NCI-H128 (cell line): ENCODE results near the gene ERGIC1.

Source experiments
- DNase-seq: peaks from one replicate; lab custom pipeline; 2025; ENCODE audit not compliant: unreplicated experiment; lab: John Stamatoyannopoulos, UW

ERGIC1 gene

DNA sequence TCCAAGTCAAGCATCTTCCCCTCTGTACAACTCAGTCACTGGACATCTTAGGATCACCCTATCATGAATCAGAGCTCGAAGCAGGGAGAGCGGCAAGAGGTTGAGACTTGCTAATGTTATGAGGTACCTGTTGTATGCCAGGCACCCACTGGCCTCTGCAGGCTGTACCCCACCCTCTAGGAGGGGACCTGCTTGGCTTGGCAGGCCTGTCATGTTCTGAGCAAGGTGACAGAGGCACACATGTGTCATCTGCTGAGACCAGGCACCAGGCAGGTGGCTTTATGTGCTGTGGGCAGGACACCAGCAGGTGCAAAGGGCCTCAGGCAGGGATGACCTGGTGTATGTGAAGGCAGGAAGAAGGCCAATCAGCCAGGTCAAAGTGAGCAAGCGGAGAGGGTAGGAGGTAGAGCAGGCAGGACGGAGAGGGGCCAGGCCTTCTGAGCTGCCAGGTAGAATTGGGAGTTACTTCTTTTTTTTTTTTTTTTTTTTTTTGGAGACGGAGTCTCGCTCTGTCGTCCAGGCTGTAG is 64.9 kb downstream of the ERGIC1 start:
- DNase-seq = no peak

DNA sequence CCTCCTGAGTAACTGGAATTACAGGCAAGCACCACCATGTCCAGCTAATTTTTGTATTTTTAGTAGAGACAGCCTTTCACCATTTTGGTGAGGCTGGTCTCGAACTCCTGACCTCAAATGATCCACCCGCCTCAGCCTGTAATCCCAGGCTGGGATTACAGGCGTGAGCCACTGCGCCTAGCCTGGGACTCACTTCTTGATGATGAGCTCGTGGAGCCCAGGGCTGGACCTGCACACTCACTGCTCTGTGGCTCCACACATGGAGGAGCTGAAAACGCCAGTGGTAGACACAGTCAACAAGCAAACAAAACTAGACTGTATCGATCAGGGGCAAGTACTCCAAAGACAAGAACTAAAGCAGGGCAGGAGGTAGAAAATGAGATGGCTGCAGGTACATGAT is 65.4 kb downstream of the ERGIC1 start:
- no peak for DNase-seq

DNA sequence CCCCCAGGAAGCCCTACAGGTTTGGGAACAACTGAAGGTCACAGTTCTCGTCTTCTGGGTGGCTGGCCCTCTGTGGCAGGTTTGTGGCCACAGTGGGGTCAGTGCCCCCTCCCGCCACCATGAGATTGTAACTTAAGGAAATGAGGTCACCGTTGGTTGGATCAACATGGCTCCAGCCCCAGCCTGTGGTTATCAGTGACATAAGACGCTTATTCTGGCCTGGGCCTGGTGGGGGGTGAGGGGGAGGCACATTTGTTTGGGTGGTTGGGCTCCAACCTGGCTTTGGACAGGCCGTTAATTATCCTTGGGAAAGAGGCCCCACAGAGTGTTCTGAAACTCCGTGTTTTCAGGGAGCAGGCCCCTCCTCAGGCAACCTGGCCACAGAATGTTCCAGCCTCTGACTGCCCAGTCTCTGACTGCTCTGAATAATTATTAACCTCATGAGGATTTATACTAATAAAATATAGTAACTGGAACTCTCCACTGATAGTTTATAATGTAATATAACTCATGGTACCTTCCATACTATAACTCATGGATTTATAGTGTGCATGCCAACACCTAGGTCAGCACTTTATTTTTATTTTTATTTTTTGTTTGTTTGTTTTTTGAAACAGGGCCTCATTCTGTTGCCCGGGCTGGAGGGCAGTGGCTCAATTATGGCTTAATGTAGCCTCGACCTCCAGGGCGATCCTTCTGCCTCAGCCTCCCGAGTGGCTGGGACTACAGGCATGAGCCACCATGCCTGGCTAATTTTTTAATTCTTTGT is 67.1 kb downstream of the ERGIC1 start:
- no peak for DNase-seq

DNA sequence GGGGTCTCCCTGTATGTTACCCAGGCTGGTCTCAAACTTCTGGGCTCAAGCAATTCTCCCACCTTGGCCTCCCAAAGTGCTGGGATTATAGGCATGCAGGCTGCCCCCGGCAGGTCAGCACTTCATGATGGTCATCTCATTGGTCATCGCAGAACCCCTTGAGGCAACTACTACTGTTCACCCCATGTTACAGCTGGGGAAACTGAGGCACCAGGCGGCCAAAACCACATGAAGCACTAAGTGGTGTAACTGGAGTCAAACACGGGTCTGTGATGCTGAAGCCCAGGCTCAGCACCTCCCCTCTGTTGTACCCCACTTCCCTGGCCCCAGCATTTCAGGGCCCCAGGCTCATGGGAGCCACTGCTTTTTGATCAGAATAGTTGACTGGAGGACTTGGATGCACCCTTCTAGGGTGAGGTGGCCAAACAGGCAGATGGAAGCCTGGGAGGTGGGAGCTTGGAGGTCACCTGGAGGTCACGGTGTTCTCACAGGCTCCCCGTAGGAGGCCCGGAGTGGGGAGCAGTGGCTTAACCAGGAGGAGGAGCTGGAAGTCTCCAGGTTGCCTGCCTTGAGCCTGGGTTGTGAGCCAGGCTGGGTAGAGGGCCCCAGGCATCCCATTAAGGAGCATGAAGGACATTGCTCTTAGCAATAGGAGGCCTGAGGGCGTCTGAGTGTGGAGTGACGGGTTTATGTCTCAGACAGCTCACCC is 67.9 kb downstream of the ERGIC1 start:
- DNase-seq = no peak

DNA sequence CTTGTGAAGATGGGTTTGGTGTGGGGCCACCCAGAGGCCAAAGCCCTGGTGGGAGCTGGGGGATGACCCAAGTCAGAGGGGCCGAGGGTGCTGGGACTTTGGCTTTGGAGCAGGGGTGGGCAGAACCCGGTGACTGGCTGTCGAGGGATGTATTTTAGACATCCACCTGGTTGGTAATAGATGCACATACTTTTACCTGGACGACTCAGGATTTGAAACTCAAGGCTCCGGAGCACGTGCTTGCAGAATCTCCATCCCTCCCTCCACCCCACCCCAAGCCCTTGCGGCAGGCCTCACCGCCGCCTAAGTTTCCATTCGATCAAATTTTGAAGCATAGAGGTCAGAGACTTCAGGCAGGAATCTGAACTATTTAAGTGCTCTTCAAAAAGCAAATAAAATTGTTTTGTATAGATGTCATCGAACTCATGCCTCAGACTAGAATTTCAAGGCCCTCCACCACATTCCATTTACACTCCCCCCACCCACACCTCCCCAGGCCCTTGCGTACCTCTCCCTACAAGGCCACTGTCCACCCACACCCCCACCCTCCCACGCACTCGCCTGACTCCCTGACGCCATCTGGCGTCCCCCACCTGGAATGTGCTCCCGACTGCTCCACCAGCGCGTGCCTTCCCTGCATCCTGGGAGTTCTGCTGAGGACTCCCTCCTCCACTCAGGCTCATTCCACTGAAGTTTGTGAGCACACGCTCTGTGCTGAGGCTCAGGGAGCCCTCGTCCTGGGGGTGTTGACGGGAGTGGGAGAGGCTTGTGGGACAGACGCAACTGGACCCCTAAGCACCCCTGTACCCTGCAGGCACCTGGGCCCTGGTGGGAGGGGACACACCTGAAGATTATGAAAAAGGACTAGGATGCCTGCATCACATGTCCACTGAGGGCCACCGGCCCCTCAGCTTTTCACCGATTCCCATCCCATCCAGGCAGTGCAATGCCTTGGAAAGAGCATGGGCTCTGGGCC is 68.7 kb downstream of the ERGIC1 start:
- no peak for DNase-seq

DNA sequence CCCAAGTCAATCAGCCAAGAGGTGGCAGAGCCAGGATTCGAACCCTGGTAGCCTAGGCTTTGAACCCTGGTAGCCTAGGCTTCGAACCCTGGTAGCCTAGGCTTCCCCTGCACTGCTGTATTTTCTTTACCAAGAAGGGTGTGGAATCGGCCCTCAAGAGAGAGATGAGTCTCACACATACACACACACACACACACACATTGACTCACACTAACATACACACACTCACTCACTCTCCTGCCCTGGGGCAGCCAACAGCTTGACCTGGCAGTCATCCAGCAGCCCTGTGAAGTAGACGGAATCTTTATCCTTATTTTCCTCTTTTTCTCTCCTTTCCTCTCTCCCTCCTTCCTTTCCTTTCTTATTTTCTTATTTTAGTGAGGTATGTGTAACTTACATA is 69.7 kb downstream of the ERGIC1 start:
- DNase-seq = no peak

DNA sequence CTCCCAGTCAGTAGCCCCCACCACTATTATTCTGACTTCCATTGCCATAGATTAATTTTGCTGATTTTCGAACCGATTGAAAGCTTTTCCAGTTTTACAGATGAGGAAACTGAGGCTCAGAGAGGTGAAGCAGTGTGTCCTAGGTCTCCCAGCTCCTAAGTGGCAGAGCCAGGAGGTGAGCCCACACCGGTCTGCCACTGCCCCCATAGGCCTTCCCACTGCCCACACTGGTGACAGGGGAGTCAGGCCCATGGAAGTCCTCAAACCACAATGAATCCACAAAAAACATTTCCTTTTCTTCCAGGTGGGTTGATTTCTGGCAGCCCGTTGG is 70.2 kb downstream of the ERGIC1 start:
- DNase-seq = no peak

DNA sequence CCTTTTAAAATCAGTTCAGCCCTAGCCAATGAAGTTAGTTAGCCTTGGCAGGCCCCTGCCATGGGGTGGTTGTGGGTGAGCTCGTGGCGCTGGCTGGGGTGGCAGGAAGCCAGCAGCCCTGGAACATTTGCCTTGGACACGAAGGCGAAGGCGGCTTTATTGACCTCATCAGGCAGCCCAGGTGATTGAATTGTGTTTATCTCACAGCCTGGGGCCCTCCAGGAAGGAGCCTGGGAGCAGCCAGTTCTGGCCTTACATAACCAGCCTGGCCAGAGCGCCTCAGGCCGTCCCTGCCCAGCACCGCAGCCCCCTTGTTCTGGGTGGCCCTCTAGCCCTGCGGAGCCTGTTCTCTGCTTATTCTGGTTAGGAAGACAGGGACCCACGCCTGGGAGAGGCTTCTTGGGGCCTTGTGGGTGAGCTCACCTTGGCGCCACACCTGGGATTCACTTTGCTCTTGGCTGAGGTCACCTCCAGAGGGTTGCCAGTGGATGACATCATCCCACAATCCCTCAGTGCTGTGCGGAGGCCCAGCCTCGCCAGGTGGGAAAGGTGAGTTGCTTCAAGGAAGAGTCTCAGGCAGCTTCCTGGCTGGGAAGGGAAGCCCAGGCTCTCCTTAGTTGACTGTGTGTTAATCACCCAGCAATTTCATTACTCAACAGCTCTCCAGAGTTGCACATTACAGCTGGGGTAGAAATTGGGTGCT is 70.7 kb downstream of the ERGIC1 start:
- DNase-seq = no peak

DNA sequence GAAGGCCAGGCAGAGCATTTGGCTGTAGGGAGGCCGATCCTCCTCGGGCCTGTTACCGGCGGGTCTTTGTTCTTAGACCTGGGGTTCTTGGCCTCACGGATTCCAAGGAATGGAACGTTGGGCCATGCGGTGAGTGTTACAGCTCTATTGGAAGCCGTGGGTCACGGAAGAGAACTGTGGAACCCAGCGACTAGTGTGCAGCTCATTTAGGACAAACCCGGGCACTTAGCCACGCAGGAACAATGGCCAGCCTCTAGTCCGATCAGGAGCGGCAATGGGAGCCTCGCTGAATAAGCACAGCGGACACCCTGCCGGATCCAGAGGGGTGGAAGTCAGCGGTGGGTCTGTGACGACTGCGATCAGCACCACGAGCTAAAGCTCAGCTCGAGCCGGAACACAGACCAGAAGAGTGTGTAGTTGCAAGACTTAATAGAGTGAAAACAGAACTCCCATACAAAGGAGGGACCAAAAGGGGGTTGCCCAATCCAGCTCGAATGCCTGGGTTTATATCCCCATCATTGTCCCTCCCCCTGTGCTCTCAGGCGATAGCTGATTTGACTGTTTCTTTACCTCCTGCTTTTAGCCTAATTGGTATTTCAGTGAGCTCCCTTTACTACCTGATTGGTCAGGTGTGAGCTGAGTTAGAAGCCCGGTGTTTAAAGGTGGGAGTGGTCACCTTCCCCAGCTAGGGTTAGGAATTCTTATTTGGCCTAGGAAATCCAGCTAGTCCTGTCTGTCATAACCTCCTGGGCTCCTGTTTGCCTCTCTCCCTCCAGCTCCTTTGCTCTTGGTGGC is 71.5 kb downstream of the ERGIC1 start:
- no peak for DNase-seq

DNA sequence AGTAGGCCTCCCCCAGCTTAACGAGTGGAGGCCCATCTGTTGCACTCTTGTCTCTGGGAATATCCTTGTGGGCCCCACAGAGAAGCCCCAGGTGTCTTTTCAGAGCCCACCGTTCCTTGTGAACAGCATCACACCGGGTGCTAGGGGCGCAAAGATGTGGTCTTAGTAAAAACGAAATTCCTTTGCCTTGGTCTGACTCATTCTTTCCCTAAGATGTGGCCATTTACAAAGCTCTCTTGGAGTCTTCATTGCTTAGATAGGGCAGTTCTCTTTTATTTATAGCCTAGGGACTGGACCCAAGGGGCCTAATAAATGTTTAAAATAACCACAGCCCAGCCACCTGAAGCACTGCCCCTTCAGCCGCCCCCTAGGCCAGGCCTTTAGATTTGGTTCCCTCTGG is 72.4 kb downstream of the ERGIC1 start:
- no peak for DNase-seq

DNA sequence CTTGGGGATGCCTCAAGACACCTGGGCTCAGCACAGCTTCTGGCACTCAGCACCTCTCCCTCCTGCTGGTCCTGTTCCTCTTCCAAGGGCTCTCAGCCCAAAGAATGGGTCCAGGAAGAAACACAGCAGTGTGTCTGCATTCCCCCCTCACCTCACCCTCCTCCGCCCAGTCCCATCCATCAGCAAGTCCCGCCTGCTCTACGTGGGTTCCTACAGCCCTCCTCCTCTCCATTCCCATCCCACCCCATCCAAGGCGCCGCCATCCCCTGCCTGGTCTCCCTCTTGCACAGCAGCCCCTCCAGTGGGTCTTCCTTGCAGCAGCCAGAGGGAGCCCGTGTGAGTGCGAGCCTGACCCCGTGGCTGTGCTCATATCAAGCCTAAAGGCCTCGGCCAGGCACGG is 72.8 kb downstream of the ERGIC1 start:
- no peak for DNase-seq

DNA sequence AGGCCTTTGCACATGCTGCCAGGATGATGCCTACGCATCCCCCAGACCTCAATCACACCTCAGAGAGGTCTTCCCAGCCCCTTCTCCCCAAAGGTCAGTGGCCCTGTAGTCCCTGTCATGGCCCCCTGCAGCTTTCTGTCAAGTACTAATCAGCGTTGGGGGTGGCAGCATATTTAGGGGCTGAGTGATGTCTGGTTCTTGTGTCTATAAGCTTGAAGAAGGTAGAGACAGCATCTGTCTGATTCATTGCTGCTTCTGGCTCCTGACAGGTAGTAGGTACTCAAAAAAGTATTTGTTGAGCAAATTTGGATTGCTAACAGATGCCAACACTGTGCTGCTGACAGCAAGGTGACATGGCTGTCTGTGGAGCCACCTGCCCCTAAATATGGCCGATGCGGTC is 73.6 kb downstream of the ERGIC1 start:
- DNase-seq = no peak

DNA sequence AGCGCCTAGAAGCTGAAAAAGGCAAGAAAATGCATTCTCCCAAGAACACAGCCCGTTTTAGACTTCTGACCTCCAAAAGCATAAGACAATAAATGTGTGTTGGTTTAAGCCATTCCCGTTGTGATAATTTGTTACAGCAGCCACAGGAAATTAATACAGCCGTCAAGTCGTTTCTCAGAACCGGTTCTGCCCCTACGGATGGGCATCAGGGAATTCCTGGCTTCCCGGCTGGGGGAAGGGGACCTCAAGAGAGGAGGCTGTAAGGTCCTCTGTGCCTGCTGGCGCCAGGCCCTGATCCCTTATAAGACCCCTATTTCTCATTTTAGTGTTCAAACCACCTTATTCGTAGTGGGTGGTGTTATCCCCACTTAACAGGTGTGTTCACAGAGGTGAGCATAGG is 74.6 kb downstream of the ERGIC1 start:
- DNase-seq = no peak

DNA sequence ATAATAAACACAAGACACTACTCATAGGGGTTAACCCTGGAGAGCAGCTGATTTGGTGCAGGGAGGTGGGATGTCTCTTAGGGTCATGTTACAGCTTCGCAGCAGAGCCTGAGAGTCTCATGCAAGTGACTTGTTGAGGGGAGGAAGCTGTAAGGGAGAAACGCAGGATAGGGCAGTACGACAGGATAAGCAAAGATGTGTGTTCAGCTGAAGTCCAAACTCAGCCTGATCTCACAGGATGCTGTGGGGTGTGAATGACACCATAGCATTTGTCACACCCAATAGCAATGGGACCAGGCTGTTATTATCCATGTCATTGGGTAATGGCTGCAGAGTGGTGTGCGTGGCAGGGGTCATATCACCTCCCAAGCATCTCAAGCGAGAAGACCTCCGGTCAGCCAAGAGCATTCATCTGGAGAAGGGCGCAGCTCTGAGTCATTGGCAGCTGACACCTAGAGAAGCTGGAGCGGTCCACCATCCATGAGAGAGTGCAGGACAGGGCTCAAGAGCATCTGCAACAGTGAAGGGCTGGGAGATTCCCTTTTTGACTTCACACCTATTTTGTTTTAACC is 76.0 kb downstream of the ERGIC1 start:
- no peak for DNase-seq

DNA sequence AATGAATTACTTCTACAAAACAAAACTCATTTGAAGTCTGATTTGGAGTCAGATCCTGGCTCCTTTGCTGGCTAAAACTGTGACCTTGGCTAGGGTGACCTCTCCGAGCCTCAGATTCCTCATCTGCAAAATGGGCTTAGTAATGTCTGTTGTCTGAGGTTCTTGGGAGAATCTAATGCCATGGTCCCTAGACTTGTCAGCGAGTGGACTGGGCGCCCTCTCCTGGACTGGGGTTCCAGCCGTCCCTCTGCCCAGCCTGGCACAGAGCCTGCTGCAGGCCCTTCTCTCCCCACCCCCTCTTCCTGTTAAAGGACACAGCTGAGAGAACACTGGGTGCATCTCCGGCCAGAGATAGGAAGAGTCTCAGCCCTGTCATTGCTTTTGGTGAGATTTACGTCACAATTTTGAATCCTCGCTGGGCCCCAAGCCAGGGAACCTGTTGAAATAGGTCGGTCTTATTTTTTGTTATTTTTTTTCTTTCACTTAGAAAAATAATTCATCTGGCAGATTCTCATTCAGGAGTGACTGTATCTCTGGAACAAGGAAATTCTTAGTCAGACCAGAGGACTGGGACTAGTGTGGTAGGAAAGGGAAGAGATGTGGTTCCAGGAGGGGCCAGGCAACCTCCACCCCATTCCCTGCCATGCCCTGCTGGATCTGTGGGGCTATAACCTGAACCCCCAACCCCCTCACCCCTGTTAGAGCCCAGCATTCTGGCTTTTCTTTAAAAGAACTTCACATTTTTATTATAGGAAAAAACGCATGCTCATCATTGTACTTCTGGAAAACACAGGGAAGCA is 77.0 kb downstream of the ERGIC1 start:
- DNase-seq = no peak

DNA sequence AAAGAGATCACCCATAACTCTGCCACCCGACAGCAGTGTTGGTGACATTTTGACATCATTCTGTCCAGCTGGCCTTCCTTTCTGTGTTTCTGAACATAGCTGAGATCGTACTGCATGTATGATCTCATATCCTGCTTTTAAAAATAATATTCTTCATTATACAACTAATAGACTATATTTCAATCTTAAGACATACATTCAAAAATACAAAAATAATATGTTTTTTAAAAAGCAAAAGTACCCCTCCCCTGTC is 77.5 kb downstream of the ERGIC1 start:
- DNase-seq = no peak

DNA sequence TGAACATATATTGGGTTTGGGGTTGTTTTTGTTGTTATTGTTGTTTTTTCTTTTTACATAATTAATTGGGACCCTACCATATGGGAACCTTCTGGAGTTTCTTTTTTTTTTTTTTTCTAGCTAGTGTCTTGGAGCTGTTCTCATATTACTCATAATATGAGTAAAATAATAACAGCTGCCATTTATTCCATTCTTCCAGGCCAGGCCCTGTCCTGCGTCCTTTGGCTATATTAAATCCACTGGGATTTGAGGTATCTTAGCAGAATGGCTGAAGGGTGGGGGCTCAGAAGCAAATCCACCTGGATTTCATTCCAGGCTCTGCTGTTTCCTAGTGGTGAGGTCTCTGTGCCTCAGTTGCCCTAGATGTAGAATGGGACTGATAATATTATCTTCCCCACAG is 77.9 kb downstream of the ERGIC1 start:
- DNase-seq = no peak

DNA sequence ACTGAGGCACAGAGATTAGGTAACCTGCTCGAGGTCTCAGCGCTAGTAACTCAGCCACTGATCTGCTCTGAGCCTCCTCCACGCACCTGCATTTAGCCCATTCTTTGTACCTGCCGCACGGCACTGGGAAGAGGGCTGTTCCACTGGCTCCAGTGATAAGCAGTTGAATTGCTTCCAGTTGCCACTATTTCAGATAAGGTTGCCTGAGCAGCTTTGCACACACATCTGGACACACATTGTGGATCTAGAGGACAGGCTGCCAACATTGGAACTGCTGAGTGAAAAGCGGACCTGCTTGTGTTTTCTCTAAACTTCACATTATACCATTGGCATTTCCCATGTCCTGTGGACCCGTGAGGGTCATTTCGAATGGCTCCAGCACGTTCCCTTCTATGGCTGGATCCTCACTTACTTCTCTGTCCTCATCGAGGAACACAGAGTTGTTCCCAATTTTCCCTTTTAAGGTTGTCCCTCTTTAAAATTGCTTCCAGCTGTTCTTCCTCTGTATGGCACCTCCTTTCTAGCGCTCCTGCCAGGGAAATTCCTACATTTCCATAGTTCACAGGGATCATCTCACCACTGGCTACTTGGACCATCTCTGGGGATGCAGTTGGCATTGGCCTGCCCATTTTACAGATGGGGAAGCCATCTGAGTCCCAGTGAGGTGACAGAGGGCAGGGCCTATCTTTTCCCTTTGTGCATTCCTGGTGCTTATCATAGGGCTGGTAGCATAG is 79.2 kb downstream of the ERGIC1 start:
- DNase-seq = no peak

DNA sequence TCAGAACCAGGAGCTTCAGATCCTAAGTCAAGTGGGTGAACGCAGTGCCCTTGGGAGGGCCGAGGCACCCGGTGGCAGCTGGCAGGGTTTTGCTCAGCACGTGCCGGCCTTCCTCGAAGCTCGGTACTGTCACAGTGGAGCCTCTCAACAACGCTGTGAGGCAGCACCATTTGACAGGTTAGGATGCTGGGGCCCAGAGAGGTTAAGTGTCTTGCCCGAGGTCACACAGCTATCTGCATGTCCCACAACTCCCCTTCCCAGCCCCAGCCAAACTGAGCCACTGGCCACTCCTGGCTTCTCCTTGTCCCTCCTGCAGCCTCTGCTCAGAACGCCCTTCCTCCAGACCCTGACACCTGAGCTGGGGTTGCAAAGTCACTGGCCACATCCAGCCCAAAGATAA is 81.5 kb downstream of the ERGIC1 start:
- no peak for DNase-seq
